RWPE1 (cell line): ENCODE results near the gene STK40.

Source experiments
- CTCF ChIA-PET: fragments of 350-600 bp; sonication (Branson Sonifier 250); formaldehyde crosslinking; extraction: SDS; loops from one replicate; lab custom pipeline; 2021; lab: Yijun Ruan, JAX
- POLR2A ChIA-PET: fragments of 400-600 bp; formaldehyde crosslinking; extraction: SDS; loops from one replicate; lab custom pipeline; 2020; ENCODE audit warnings: antibody characterized with exemption; ENCODE audit not compliant: low non-redundant PET; lab: Yijun Ruan, JAX
- DNase-seq: peaks from one replicate; pipeline ENCODE4 v3.0.0; 2012; ENCODE audit warnings: low spot score
- H3K27ac ChIP-seq: fragments of 450-650 bp; 2 replicates; pipeline ENCODE4 v1.5.1; 2017
- CTCF ChIP-seq: fragments of 450-650 bp; conservative IDR thresholded peaks from 2 replicates; pipeline ENCODE4 v1.5.1; 2017; ENCODE audit warnings: low read depth, mild to moderate bottlenecking

Gene STK40

GRCh38 chr1:36359383-36359782, 26.3 kb downstream of the STK40 start:
- POLR2A ChIA-PET, result no interaction called here
- CTCF ChIA-PET, result interaction anchor here (0.8 to 1.3 kb wide), 2 partner anchors 8 to 17 kb away, joined by 3 to 5 read pairs; no protein-coding TSS in a partner anchor
- DNase-seq, result no peak
- no peak for TF ChIP-seq CTCF
- H3K27ac ChIP-seq, result peak overlapping the region; percentile 27

- POLR2A ChIA-PET, result no interaction called here
- no peak for TF ChIP-seq CTCF
- no peak for DNase-seq
- CTCF ChIA-PET, result interaction anchor here (1.3 kb wide), 1 partner anchor 16 kb away, joined by 5 read pairs; no protein-coding TSS in a partner anchor
- H3K27ac ChIP-seq, result no peak overlapping the region
These were observed 27.1 kb downstream of the STK40 start for GRCh38 chr1:36358514-36359084.

GRCh38 chr1:36355811-36356210, 29.9 kb downstream of the STK40 start:
- POLR2A ChIA-PET, result no interaction called here
- DNase-seq, result no peak
- no peak for TF ChIP-seq CTCF
- H3K27ac ChIP-seq, result no peak overlapping the region
- CTCF ChIA-PET, result no interaction called here

GRCh38 chr1:36354486-36354885, 31.2 kb downstream of the STK40 start:
- no peak for DNase-seq
- H3K27ac ChIP-seq, result peak overlapping the region; percentile 92; the same call in 1 of the 2 replicates
- ChIA-PET CTCF (no interaction called here), POLR2A (no interaction called here)
- no peak for TF ChIP-seq CTCF

DNA sequence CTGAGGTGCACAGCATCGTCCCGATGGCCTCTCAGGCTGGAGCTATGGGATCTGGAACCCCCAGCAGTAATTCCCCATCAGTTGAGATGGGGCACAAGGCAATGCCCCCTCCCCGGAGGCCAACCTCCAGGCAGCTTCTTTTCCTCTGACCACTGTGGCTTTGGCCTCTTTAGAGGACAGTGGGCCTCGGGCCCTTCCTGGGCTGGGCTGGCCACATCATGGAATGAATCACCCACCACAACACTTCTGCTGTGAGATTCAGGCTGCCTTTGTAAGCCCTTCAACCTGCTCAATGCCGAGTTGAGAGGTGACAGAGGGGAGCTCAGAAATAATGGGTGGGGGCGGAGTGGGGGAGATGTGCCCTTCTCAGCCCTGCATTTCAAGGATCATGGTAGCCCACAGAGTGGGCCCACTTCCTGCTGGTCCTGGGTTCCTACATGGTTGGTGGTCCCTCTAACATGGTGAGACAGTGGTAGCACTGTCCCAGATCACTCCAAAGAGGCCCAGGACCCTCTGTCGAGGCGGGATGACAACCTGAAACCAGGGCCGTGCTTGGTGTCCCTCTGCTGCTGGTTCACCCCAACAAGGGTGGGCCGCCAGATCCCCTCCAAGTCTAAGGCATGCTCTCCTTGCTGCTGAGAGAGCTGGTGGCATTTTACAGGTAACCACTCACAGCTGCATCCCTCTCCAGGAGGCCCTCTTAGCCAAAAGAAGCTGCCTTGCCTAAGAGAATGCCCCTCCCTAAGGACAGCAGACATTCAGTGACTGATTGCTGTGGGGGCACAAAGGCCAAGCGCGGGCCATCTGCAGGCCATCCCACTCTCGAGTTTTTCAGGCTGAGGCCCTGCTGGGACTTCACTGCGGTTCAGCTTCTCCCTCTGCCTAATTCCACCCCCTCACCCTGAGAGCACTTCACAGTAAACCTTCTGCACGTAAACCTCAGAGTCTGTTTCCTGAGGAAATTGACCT, 32.5 kb downstream of the STK40 start:
- ChIA-PET CTCF (interaction anchor here (1.3 kb wide), 1 partner anchor 16 kb away, joined by 8 read pairs; no protein-coding TSS in a partner anchor), POLR2A (no interaction called here)
- no peak for DNase-seq
- H3K27ac ChIP-seq, result peak overlapping the region; percentile 92
- TF ChIP-seq CTCF, result no peak

DNA sequence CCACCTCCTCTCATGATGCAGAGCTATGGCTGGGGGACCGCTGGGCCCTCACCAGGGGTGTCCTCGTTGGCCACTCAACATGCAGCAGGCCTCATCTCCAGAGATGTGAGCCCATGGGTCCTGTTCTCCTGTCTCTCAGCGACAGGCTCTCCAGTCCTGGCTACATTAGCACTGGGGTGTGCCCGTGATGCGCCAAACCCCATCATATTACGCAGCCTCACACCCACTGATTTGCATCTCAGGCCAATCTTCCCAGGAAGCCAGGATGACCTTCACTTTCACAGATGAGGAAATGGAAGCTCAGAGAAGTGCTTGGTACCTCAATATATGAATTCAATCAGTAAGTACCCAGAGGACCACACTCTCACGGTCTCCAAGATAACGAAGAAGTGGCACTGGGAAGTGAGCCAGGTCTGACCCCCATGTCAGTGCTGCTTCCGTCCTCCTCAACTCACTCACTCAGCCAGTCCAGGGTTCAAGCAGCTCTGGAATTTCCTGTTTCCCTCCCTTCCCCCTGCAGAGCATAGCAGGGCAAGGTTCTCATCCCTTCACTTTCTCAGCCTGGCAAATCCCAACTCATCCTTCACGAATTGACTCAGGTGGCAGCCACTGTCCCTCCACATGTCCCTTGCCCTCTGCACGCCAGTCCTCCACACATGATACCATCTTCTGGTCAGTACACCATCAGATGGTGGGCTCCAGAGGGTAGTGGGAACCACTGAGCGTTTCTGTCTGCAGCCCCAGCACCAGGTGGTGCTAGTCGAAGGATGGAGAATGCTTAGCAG, 33.4 kb downstream of the STK40 start:
- ChIA-PET POLR2A (no interaction called here), CTCF (interaction anchor here (1.3 to 1.7 kb wide), 2 partner anchors 10 to 17 kb away, joined by 8 read pairs; no protein-coding TSS in a partner anchor)

More for the DNA sequence above, 33.4 kb downstream of the STK40 start:
- DNase-seq, result no peak
- TF ChIP-seq CTCF, result no peak
- peak overlapping the region; percentile 92 for H3K27ac ChIP-seq
